Trophoblast cell (in vitro differentiated cells and primary cell): ENCODE measurements around the gene TSPEAR.

Source experiments
- DNase-seq, 2 donors: peaks; one replicate each; pipeline ENCODE4 v3.0.0-alpha.2; 2016
- H2AFZ ChIP-seq: 2 replicates; pipeline ENCODE4 v1.6.1; 2013; ENCODE audit warnings: low read length, moderate library complexity, mild to moderate bottlenecking; ENCODE audit not compliant: insufficient read depth, poor library complexity
- H2AK5ac ChIP-seq: 2 replicates; pipeline ENCODE4 v1.6.1; 2013; ENCODE audit warnings: mild to moderate bottlenecking, low read length
- H2BK120ac ChIP-seq: 2 replicates; pipeline ENCODE4 v1.6.1; 2013; ENCODE audit warnings: low read length, mild to moderate bottlenecking, moderate library complexity; ENCODE audit not compliant: insufficient read depth, poor library complexity
- H2BK12ac ChIP-seq: 2 replicates; pipeline ENCODE4 v1.6.1; 2013; ENCODE audit warnings: mild to moderate bottlenecking, low read length, moderate library complexity
- H2BK5ac ChIP-seq: 2 replicates; pipeline ENCODE4 v1.6.1; 2013; ENCODE audit warnings: low read length, low read depth, moderate library complexity, mild to moderate bottlenecking; ENCODE audit not compliant: poor library complexity
- H3K14ac ChIP-seq: 2 replicates; pipeline ENCODE4 v1.6.1; 2013; ENCODE audit warnings: mild to moderate bottlenecking, low read length
- H3K18ac ChIP-seq: 2 replicates; pipeline ENCODE4 v1.6.1; 2013; ENCODE audit warnings: mild to moderate bottlenecking, low read length
- H3K23ac ChIP-seq: 2 replicates; pipeline ENCODE4 v1.6.1; 2013; ENCODE audit warnings: low read length
- H3K27ac ChIP-seq: 2 replicates; pipeline ENCODE4 v1.5.1; 2013; ENCODE audit warnings: low read depth, mild to moderate bottlenecking, inconsistent platforms, low read length, moderate library complexity
- H3K27me3 ChIP-seq: 2 replicates; pipeline ENCODE4 v1.6.1; 2013; ENCODE audit warnings: inconsistent platforms, mild to moderate bottlenecking, low read length, moderate library complexity; ENCODE audit not compliant: insufficient read depth
- H3K36me3 ChIP-seq, 2 experiments: 1 replicate in 1 of 2; 2 replicates in 1 of 2; pipeline ENCODE4 v1.6.1; 2013; ENCODE audit warnings: low read length in 2 of 2, mild to moderate bottlenecking in 2 of 2, moderate library complexity in 1 of 2; ENCODE audit not compliant: insufficient read depth in 2 of 2, control insufficient read depth in 1 of 2
- H3K4ac ChIP-seq: 2 replicates; pipeline ENCODE4 v1.6.1; 2013; ENCODE audit warnings: low read depth, mild to moderate bottlenecking, low read length, moderate library complexity
- H3K4me1 ChIP-seq, 2 experiments: 1 replicate in 1 of 2; 2 replicates in 1 of 2; pipeline ENCODE4 v1.6.1; 2013; ENCODE audit warnings: low read length in 2 of 2, mild to moderate bottlenecking in 2 of 2, moderate library complexity in 1 of 2; ENCODE audit not compliant: insufficient read depth in 2 of 2, control insufficient read depth in 1 of 2
- H3K4me2 ChIP-seq: 2 replicates; pipeline ENCODE4 v1.6.1; 2013; ENCODE audit warnings: inconsistent platforms, mild to moderate bottlenecking, low read length, moderate library complexity
- H3K4me3 ChIP-seq: 2 replicates; pipeline ENCODE4 v1.5.1; 2013; ENCODE audit warnings: mild to moderate bottlenecking, low read depth, low read length, inconsistent platforms
- H3K79me1 ChIP-seq: one replicate; pipeline ENCODE4 v1.6.1; 2013; ENCODE audit warnings: low read length
- H3K79me2 ChIP-seq: 2 replicates; pipeline ENCODE4 v1.6.1; 2013; ENCODE audit warnings: low read length, mild to moderate bottlenecking; ENCODE audit not compliant: control insufficient read depth, insufficient read depth, poor library complexity
- H3K9ac ChIP-seq: 2 replicates; pipeline ENCODE4 v1.6.1; 2013; ENCODE audit warnings: mild to moderate bottlenecking, low read length
- H3K9me3 ChIP-seq: 2 replicates; pipeline ENCODE4 v1.6.1; 2013; ENCODE audit warnings: low read depth, mild to moderate bottlenecking, control low read depth, inconsistent platforms, low read length; ENCODE audit not compliant: insufficient read depth
- H4K12ac ChIP-seq: 2 replicates; pipeline ENCODE4 v1.6.1; 2013; ENCODE audit warnings: low read depth, mild to moderate bottlenecking, low read length, moderate library complexity
- H4K8ac ChIP-seq: 2 replicates; pipeline ENCODE4 v1.6.1; 2013; ENCODE audit warnings: low read depth, mild to moderate bottlenecking, low read length, moderate library complexity
- H4K91ac ChIP-seq: one replicate; pipeline ENCODE4 v1.6.1; 2013; ENCODE audit warnings: low read depth, mild to moderate bottlenecking, low read length, moderate library complexity
- WGBS: extraction: QIAGEN DNeasy Blood & Tissue Kit; methylation state at CpG from one replicate; pipeline ENCODE4 v1.1.7; 2013; ENCODE audit warnings: missing lambda C conversion rate; ENCODE audit not compliant: insufficient read length, insufficient coverage; ENCODE audit errors: extremely low coverage; 5-methylcytosine and 5-hydroxymethylcytosine counted together

TSPEAR gene

DNA sequence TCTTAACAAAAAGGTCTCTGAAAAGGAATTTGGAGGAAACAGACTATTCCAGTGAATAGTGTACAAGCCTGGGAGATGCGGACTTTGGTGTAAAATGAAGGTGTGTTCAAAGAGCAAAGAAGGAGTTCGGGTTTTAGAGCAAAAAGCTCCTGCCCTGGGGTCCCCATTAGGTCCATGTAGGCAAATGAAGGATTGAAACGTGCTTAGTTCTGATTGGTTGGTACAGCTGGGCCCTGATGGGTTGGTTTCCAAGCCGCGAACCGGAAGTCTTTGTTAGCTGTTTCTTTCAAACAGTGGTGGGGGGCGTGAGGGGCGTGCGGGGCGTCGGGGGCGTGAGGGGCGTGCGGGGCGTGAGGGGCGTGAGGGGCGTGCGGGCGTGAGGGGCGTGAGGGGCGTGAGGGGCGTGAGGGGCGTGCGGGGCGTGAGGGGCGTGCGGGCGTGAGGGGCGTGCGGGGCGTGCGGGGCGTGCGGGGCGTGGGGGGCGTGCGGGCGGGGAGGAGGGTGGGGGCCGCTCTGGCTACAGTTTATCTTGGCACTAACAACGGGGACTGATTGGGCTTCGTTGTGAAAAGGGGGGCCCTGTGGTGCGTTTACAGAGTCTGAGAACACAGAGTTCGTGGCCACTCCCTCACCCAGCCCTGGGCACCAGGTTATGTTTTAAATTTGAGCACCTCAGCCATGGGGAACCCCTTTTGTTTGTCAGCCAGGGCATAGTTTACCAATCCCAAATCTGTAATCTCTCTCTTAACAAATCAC, 226.7 kb downstream of the TSPEAR start:
- no peak overlapping the region for H3K23ac ChIP-seq
- H3K79me2 ChIP-seq: no peaks in the 10 kb centered on the region
- no peak overlapping the region for H2BK5ac ChIP-seq
- H3K14ac ChIP-seq: no peak overlapping the region
- H2BK12ac ChIP-seq: no peak overlapping the region
- H3K9ac ChIP-seq: no peak overlapping the region
- H3K4me3 ChIP-seq: no peak overlapping the region
- H2AFZ ChIP-seq: no peak overlapping the region
- H4K91ac ChIP-seq: no peak overlapping the region
- peak in 1 of 2 donors; percentile 0 for DNase-seq
- H3K4me1 ChIP-seq: peaks cover 2 to 7% of the 10 kb centered on the region in 2 experiments
- no peak overlapping the region for H3K18ac ChIP-seq
- H2AK5ac ChIP-seq: no peak overlapping the region
- no peak overlapping the region for H4K12ac ChIP-seq
- H3K36me3 ChIP-seq: no peaks in the 10 kb centered on the region
- no peak overlapping the region for H3K27ac ChIP-seq
- H2BK120ac ChIP-seq: no peak overlapping the region
- H4K8ac ChIP-seq: no peak overlapping the region
- peaks cover 6% of the 10 kb centered on the region for H3K79me1 ChIP-seq
- no peak overlapping the region for H3K4ac ChIP-seq
- no peak overlapping the region for H3K4me2 ChIP-seq
- no peaks in the 10 kb centered on the region for H3K27me3 ChIP-seq
- no peaks in the 10 kb centered on the region for H3K9me3 ChIP-seq
- WGBS: no CpG with 5 or more reads among the region's 43 CpGs

DNA sequence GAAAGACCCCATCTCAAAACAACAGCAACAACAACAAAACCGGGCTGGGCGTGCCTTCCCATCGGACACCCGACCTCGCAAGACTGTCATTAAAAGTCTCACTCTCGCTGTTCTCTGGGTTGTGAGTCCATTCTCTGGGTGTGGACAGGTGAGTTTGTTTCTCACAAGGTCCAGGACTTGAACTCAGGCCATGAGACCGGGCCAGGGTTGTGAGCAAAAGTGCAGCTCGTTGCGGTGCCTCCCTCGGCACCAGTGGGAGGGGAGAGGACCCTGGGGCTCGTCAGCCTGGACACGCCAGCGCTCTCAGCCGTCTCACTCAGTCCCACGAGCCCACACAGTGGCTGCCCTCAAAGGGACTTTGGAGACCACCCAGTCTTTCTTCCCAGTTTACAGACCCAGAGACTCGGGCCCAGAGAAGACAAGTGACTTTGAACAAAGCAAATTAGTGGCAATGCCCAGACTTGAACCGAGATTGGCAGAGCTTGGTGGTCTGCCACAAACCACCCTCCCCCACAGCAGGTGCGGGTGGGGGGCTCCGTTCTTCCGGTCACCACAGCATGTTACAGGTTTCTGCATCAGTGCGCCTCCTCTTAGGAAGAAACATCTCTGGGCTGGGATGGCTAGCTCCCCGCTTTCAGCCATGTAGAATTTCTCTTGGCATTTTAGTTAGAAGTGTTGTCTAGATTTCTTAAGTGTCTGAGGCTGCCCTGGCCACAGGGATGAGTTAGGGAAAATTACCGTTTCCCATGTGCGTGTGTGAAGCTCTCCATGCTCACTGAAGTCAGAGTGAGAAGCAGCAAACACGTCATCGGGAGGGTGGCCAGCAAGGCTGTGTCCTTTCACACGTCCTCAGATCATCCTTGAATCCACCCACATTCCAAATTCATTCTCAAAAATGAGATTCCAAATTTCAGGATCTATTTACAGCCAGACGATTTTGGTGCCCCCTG, 227.8 kb downstream of the TSPEAR start:
- no peaks in the 10 kb centered on the region for H3K27me3 ChIP-seq
- peak overlapping the region; percentile 64 for H4K91ac ChIP-seq
- no peaks in the 10 kb centered on the region for H3K36me3 ChIP-seq
- DNase-seq: peak in 1 of 2 donors; percentile 14
- no peak overlapping the region for H3K23ac ChIP-seq
- H4K8ac ChIP-seq: peak overlapping the region; percentile 32
- H2BK5ac ChIP-seq: no peak overlapping the region
- H2BK120ac ChIP-seq: peak overlapping the region; percentile 30
- no peak overlapping the region for H3K4me2 ChIP-seq
- peaks cover 6% of the 10 kb centered on the region for H3K79me1 ChIP-seq
- H3K14ac ChIP-seq: no peak overlapping the region
- H3K9ac ChIP-seq: no peak overlapping the region
- peak overlapping the region; percentile 48 for H3K18ac ChIP-seq
- no peaks in the 10 kb centered on the region for H3K79me2 ChIP-seq
- H3K4me3 ChIP-seq: no peak overlapping the region
- H4K12ac ChIP-seq: no peak overlapping the region
- H3K27ac ChIP-seq: no peak overlapping the region
- peak overlapping the region; percentile 71 for H2BK12ac ChIP-seq
- H3K9me3 ChIP-seq: no peaks in the 10 kb centered on the region
- H2AK5ac ChIP-seq: peak overlapping the region; percentile 65
- H3K4ac ChIP-seq: no peak overlapping the region
- H3K4me1 ChIP-seq: peaks cover 2 to 7% of the 10 kb centered on the region in 2 experiments
- H2AFZ ChIP-seq: no peak overlapping the region
- WGBS: no CpG with 5 or more reads among the region's 28 CpGs

DNA sequence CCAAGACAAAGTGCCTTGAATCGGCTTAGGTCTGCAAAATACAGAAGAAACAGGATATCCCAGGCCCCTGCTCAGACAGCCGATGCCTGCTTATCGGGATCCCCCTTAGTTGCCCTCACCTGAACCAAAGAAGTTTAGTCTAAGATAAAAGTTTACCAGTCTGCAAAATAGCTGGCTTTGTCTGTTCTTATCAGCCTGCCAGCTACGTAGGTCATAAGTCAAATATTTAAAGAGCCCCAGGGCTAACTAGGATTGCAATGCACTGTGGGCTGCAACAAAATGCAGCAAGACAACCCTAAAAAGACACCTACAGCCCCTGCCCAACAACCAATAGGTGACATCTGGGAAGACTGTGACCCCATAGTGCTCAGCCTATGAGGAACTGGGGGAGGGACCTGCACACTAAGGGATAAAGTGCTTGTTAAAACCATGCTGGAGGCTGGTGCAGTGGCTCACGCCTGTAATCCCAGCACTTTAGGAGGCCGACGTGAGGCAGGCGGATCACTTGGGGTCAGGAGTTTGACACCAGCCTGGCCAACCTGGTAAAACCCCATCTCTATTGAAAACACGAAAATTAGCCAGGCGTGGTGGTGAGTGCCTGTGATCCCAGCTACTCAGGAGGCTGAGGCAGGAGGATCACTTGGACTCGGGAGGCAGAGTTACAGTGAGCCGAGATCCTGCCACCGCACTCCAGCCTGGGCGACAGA, 228.6 kb downstream of the TSPEAR start:
- Histone ChIP-seq H2AK5ac (peak overlapping the region; percentile 65), H2BK12ac (peak overlapping the region; percentile 71)
- WGBS: no CpG with 5 or more reads among the region's 14 CpGs

More for the DNA sequence above, 228.6 kb downstream of the TSPEAR start:
- Histone ChIP-seq H3K4me1 (peaks cover 2 to 7% of the 10 kb centered on the region in 2 experiments), H4K91ac (peak overlapping the region; percentile 64), H2AFZ (no peak overlapping the region), H3K36me3 (no peaks in the 10 kb centered on the region), H3K79me2 (no peaks in the 10 kb centered on the region), H3K18ac (no peak overlapping the region), H3K23ac (no peak overlapping the region), H3K9me3 (no peaks in the 10 kb centered on the region), H3K27me3 (no peaks in the 10 kb centered on the region), H4K8ac (no peak overlapping the region), H2BK120ac (peak overlapping the region; percentile 30), H3K14ac (no peak overlapping the region), H2BK5ac (no peak overlapping the region), H3K4me2 (no peak overlapping the region), H3K27ac (no peak overlapping the region), H4K12ac (no peak overlapping the region), H3K4me3 (no peak overlapping the region), H3K4ac (no peak overlapping the region), H3K79me1 (peaks cover 6% of the 10 kb centered on the region), H3K9ac (no peak overlapping the region)
- DNase-seq: peak; percentile 70 to 96
